WERI-Rb-1 (cell line): ENCODE measurements around the gene PIERCE2.

Experiments
- DNase-seq: peaks from one replicate; pipeline ENCODE4 v3.0.0-alpha.2; 2020
- H3K27ac ChIP-seq: fragments of 250-450 bp; sonication (Bioruptor Pico); 2 replicates; pipeline ENCODE4 v1.5.1; 2020; ENCODE audit warnings: mild to moderate bottlenecking, moderate library complexity
- H3K27me3 ChIP-seq: fragments of 250-450 bp; sonication (Bioruptor Pico); 2 replicates; pipeline ENCODE4 v1.5.1; 2021; ENCODE audit warnings: mild to moderate bottlenecking, low read depth, moderate library complexity; ENCODE audit not compliant: insufficient read depth, severe bottlenecking
- H3K36me3 ChIP-seq: fragments of 250-450 bp; sonication (Bioruptor Pico); 2 replicates; pipeline ENCODE4 v1.5.1; 2020; ENCODE audit warnings: mild to moderate bottlenecking, moderate library complexity
- H3K4me3 ChIP-seq: 2 replicates; pipeline ENCODE4 v1.5.1; 2011; ENCODE audit warnings: low read depth, mild to moderate bottlenecking, control low read depth, low read length
- H3K9me3 ChIP-seq: fragments of 250-450 bp; sonication (Bioruptor Pico); 2 replicates; pipeline ENCODE4 v1.5.1; 2021; ENCODE audit warnings: mild to moderate bottlenecking, moderate library complexity; ENCODE audit not compliant: severe bottlenecking
- CTCF ChIP-seq: IDR thresholded peaks from 2 replicates; pipeline ENCODE4 v1.5.1; 2011; ENCODE audit warnings: low read depth, mild to moderate bottlenecking, control low read depth, inconsistent platforms, low read length

The PIERCE2 gene

DNA sequence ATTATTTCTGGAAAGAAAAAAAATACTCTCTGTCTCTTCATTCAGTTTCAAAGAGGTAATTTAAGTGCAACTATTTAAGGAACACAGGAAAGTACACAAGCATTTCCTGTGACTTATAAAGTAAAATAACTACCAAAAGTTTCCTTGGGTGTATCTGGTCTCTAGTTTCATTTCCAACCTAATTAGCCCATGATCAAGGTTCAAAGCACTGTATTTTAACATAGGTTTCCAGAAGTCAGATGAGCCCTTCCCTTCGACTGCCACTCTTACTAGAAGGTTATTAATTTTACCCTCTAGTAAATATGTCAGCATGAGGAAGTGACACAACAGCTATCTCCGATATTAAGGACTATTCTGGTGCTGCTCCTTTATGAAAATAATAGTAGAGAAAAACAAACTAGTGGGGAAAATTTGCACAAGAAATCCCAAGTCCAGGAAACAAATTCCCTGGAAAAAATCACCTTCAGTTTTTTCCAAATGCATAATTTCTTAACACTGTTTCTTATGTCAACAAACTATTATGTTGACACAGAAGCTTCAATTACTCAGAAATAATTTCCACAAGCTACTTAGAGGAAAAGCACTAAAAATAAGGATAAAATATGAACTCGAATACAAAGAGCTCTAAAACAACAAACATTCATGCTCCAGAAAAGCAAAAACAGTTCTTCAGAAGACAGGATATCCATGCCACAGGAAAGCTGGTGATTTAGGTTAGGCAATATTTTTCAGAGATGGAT lies 35.4 kb upstream of the PIERCE2 start:
- no peak overlapping the region for H3K27ac ChIP-seq
- H3K9me3 ChIP-seq = no peaks in the 10 kb centered on the region
- DNase-seq = no peak
- H3K27me3 ChIP-seq = no peaks in the 10 kb centered on the region
- H3K36me3 ChIP-seq = peaks cover 13% of the 10 kb centered on the region
- TF ChIP-seq CTCF = no peak
- no peak overlapping the region for H3K4me3 ChIP-seq

GRCh38 chr15:55379095-55379494 lies 29.2 kb upstream of the PIERCE2 start:
- H3K27ac ChIP-seq = no peak overlapping the region
- no peaks in the 10 kb centered on the region for H3K27me3 ChIP-seq
- no peak for DNase-seq
- H3K36me3 ChIP-seq = peaks cover 7% of the 10 kb centered on the region
- no peaks in the 10 kb centered on the region for H3K9me3 ChIP-seq
- no peak for TF ChIP-seq CTCF
- no peak overlapping the region for H3K4me3 ChIP-seq

DNA sequence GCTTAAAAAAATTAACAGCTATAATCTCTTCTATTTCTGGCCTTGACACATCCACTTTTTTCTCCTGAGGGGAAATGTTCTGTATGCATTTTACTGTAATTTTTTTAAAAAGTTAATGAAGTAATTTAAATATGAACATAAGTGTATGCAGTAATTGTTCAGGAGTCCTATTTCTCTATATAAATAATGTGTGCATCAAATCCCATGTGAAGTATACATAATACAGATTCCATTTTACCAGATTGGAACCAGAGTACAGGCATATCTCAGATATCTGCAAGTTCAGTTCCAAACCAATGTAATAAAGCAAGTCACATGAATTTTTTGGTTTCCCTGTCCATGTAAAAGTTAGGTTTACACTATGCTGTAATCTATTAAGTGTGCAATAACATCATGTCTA lies 26.7 kb upstream of the PIERCE2 start:
- H3K27ac ChIP-seq = no peak overlapping the region
- H3K27me3 ChIP-seq = no peaks in the 10 kb centered on the region
- DNase-seq = no peak
- TF ChIP-seq CTCF = no peak
- no peaks in the 10 kb centered on the region for H3K9me3 ChIP-seq
- H3K36me3 ChIP-seq = peaks cover 5% of the 10 kb centered on the region; the same call in 1 of the 2 replicates
- H3K4me3 ChIP-seq = no peak overlapping the region

DNA sequence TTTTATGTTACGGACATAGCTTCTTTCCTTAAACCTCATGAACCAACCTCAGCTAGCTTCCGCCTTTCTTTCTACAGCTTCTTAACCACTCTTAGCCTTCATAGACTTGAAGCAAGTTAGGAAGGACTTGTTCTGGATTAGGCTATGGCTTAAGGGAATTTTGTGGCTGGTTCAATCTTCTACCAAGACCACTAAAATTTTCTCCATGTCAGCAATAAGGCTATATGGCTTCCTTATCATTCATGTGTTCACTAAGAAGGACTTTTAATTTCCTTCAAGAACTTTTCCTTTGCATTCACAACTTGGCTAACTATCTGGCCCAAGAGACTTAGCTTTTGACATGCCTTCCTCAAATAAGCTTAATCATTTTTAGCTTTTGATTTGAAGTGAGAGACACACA lies 24.6 kb upstream of the PIERCE2 start:
- Histone ChIP-seq H3K36me3 (peaks cover 11% of the 10 kb centered on the region), H3K9me3 (no peaks in the 10 kb centered on the region), H3K27me3 (no peaks in the 10 kb centered on the region), H3K4me3 (no peak overlapping the region), H3K27ac (no peak overlapping the region)
- no peak for TF ChIP-seq CTCF
- no peak for DNase-seq

GRCh38 chr15:55387027-55387426 lies 21.3 kb upstream of the PIERCE2 start:
- Histone ChIP-seq H3K27me3 (no peaks in the 10 kb centered on the region), H3K9me3 (no peaks in the 10 kb centered on the region), H3K27ac (no peak overlapping the region), H3K36me3 (peaks cover 11% of the 10 kb centered on the region), H3K4me3 (no peak overlapping the region)
- no peak for DNase-seq
- TF ChIP-seq CTCF = no peak

GRCh38 chr15:55389264-55389607 lies 19.1 kb upstream of the PIERCE2 start:
- TF ChIP-seq CTCF = no peak
- H3K4me3 ChIP-seq = no peak overlapping the region
- H3K36me3 ChIP-seq = peaks cover 7% of the 10 kb centered on the region
- DNase-seq = no peak
- no peaks in the 10 kb centered on the region for H3K9me3 ChIP-seq
- H3K27me3 ChIP-seq = no peaks in the 10 kb centered on the region
- no peak overlapping the region for H3K27ac ChIP-seq
